ENCODE measurements around the gene DAAM1.

- TF ChIP-seq EP300 (IDR thresholded peaks at IDR 0.05) (no peak), CTCF (IDR thresholded peaks at IDR 0.05) (no peak)
These were observed 189.0 kb downstream of the DAAM1 start for GRCh38 chr14:59377491-59377890.
